ENCODE results near the gene SIRT3.
"Not testable (repeated sequence)": the region's sequence is repeated elsewhere in the genome, so short reads cannot be mapped to it uniquely, and the experiment has no call there.

The SIRT3 gene

DNA sequence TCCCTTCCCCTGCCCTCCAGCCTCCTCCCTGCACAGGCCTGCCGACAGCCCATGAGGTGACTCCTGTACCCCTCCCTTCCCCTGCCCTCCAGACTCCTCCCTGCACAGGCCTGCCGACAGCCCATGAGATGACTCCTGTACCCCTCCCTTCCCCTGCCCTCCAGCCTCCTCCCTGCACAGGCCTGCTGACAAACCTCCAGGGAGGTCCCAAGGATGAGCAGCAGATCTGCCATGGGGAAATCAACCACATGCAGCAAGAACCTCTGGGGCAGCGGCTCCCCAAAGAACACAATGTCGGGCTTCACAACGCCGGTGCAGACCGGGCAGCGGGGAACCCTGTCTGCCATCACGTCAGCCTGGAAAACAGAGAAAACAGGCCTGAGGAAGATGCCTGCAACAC lies 12.3 kb downstream of the SIRT3 start:
- H3K4me3 ChIP-seq (ENCODE audit: low read length): no peak overlapping the region
- no CpG with 5 or more reads among the region's 9 CpGs for WGBS (ENCODE audit: insufficient coverage, insufficient read length)
- H3K36me3 ChIP-seq (ENCODE audit: control insufficient read depth, insufficient read depth, low read length): peaks cover 11% of the 10 kb centered on the region; the same call in 1 of the 2 replicates
- H3K27me3 ChIP-seq (ENCODE audit: control insufficient read depth, insufficient read depth, low read length): no peaks in the 10 kb centered on the region
- H3K27ac ChIP-seq (ENCODE audit: low read length): no peak overlapping the region
- no peak for DNase-seq (ENCODE audit: low read depth, low spot score)
- H3K4me1 ChIP-seq (ENCODE audit: control insufficient read depth, insufficient read depth, low read length): no peaks in the 10 kb centered on the region
- no peaks in the 10 kb centered on the region for H3K9me3 ChIP-seq (ENCODE audit: control insufficient read depth, insufficient read depth, low read length)

DNA sequence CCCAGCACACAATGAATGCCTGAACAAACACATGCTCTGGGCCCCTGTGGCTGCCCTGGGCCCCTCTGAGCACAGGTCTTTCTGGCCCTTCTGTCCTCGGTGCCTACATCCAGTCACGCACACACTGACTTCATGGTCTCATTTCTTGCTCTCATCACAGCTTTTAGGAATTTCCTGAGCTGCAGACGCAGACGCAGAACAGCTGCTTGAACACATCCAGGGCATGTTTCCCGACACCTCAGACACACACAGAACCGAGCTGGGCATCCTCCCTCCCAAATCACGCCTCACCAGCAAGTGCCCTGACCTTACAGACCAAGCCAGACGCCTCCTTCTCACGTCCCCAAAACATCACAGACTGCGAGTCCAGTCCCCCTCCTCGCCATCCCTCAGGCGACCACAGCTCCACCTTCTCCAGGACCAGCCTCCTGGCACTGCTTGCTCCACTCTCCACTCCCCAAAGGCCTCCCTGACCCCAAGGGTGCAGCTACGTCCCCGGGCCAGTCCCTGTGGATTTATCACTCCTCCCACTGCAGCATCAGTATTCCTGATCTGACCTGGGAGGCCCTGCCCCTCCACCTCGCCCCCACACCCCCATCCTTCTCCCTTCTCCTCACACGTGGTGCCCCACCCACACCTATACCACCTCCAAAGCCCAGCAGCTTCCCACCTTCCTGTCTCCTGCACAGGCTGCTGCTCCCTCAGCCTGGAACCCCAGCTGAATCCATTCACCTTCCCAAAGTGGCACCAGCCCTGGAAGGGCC lies 12.9 kb downstream of the SIRT3 start:
- Histone ChIP-seq H3K4me3 (ENCODE audit: low read length) (no peak overlapping the region), H3K36me3 (ENCODE audit: control insufficient read depth, insufficient read depth, low read length) (peaks cover 11% of the 10 kb centered on the region; the same call in 1 of the 2 replicates), H3K27ac (ENCODE audit: low read length) (no peak overlapping the region), H3K27me3 (ENCODE audit: control insufficient read depth, insufficient read depth, low read length) (no peaks in the 10 kb centered on the region), H3K9me3 (ENCODE audit: control insufficient read depth, insufficient read depth, low read length) (no peaks in the 10 kb centered on the region), H3K4me1 (ENCODE audit: control insufficient read depth, insufficient read depth, low read length) (no peaks in the 10 kb centered on the region)
- WGBS (ENCODE audit: insufficient coverage, insufficient read length): no CpG with 5 or more reads among the region's 16 CpGs
- DNase-seq (ENCODE audit: low read depth, low spot score): no peak

DNA sequence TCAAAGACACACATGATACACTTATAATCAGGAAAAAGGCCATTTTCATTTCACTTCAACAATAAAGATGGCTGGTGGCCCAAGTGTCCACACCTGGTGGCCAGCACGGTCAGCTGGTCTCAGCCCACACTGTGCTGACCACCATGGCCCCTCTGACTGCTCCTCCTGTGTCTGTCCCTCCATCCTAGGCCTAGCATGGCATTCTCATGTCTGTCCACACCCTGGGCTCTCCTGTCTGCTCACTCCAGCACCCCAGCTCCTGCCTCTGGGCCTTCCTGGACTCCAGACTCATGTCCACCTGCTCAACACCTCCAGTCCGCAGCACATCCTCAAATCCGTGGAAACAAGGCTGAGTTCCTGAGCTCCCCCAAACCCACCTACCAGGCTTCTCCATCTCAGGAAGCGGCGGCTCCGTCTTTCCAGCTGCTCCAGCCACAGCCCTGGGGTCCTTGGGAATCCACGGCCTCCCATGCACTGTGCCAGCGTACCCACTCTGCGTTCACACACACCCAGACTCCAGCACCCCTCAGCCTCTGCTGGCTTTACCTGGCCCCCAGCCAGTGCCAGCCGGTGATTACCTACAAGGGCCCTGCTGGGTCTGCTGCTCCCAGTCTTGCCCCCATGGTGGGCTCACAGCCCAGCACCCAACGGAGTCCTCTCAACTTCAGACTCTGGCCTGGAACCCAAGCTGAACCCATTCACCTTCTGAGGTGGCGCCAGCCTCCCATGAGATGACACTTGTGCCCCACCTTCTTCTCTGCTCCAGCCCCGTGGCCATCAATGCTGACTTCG lies 13.9 kb downstream of the SIRT3 start:
- Histone ChIP-seq H3K9me3 (ENCODE audit: control insufficient read depth, insufficient read depth, low read length) (no peaks in the 10 kb centered on the region), H3K4me3 (ENCODE audit: low read length) (no peak overlapping the region), H3K27ac (ENCODE audit: low read length) (no peak overlapping the region), H3K27me3 (ENCODE audit: control insufficient read depth, insufficient read depth, low read length) (no peaks in the 10 kb centered on the region), H3K36me3 (ENCODE audit: control insufficient read depth, insufficient read depth, low read length) (peaks cover 11% of the 10 kb centered on the region; the same call in 1 of the 2 replicates), H3K4me1 (ENCODE audit: control insufficient read depth, insufficient read depth, low read length) (no peaks in the 10 kb centered on the region)
- WGBS (ENCODE audit: insufficient coverage, insufficient read length): no CpG with 5 or more reads among the region's 14 CpGs
- no peak for DNase-seq (ENCODE audit: low read depth, low spot score)

DNA sequence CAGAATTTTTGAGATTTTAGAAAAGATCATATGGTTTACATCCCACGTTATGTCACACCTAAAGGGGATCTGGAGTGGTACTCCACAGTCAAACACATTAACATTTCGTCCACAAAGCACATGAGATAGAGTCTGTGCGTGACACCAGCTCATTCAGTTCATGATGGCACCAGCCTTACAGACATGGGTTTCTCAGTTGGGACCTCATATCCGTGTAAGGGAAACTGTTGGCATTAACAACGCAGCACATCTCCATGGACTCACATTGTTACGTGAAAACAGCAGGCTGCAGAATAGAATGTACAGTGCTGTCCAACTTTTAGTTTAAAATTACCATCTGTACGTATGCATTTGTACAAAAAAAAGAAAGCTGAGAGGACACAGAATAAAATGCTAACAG lies 14.6 kb downstream of the SIRT3 start:
- H3K36me3 ChIP-seq (ENCODE audit: control insufficient read depth, insufficient read depth, low read length): peaks cover 11% of the 10 kb centered on the region; the same call in 1 of the 2 replicates
- WGBS (ENCODE audit: insufficient coverage, insufficient read length): no CpG with 5 or more reads among the region's 7 CpGs
- DNase-seq (ENCODE audit: low read depth, low spot score): no peak
- no peaks in the 10 kb centered on the region for H3K4me1 ChIP-seq (ENCODE audit: control insufficient read depth, insufficient read depth, low read length)
- no peaks in the 10 kb centered on the region for H3K27me3 ChIP-seq (ENCODE audit: control insufficient read depth, insufficient read depth, low read length)
- no peak overlapping the region for H3K27ac ChIP-seq (ENCODE audit: low read length)
- H3K9me3 ChIP-seq (ENCODE audit: control insufficient read depth, insufficient read depth, low read length): no peaks in the 10 kb centered on the region
- no peak overlapping the region for H3K4me3 ChIP-seq (ENCODE audit: low read length)

DNA sequence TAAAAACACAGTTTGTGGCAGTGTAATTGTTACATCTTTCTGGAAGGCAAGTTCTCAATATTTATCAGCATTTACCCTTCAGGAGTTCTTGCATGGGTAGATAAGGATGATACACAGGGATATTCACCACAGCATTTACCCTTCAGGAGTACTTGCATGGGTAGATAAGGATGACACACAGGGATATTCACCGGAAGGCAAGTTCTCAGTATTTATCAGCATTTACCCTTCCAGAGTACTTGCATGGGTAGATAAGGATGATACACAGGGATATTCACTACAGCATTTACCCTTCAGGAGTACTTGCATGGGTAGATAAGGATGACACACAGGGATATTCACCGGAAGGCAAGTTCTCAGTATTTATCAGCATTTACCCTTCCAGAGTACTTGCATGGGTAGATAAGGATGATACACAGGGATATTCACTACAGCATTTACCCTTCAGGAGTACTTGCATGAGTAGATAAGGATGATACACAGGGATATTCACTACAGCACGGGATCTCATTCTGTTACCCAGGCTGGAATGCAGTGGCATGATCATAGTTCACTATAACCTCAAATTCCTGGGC lies 15.4 kb downstream of the SIRT3 start:
- peaks cover 11% of the 10 kb centered on the region; the same call in 1 of the 2 replicates for H3K36me3 ChIP-seq (ENCODE audit: control insufficient read depth, insufficient read depth, low read length)
- H3K27ac ChIP-seq (ENCODE audit: low read length); H3K27me3 ChIP-seq (ENCODE audit: control insufficient read depth, insufficient read depth, low read length); H3K4me3 ChIP-seq (ENCODE audit: low read length); H3K4me1 ChIP-seq (ENCODE audit: control insufficient read depth, insufficient read depth, low read length); DNase-seq (ENCODE audit: low read depth, low spot score); H3K9me3 ChIP-seq (ENCODE audit: control insufficient read depth, insufficient read depth, low read length): not testable (repeated sequence)
- WGBS (ENCODE audit: insufficient coverage, insufficient read length): no CpG with 5 or more reads among the region's 3 CpGs

DNA sequence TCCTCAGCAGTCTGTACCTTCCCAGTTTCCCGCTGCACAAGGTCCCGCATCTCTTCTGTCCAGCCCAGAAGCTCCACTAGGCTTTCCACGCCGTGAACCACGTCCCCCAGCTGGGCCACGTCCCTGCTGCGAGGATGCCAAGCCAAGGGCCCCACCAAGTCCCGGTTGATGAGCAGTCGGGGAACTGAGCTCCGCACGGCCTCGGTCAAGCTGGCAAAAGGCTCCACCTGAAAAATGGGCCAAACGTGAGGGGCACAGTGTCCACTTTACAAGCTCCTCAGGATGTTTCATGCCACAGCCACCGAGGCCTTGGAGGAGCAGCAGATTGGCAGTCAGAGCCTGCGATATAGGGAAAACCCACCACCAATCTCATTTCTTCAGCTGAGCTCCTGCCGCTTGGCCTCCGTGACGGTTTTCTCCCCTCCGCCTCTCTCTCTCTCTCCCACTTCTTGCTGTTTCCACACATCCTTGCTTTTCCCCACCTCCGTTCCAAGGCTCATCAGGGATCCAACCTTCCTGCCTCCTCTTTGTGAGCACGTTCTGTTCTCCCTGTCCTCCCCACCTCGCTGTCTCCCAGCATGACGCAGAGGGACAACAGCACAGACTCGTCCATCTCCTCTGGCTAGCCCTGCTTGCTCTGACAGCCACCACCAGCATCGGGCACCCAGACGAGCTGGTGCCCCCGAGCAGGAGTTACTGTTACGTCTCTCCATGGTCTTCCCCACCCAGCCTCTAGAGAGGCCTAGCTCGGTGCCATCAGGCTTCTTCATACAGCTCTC lies 17.1 kb downstream of the SIRT3 start:
- DNase-seq (ENCODE audit: low read depth, low spot score): no peak
- H3K27me3 ChIP-seq (ENCODE audit: control insufficient read depth, insufficient read depth, low read length): no peaks in the 10 kb centered on the region
- H3K4me3 ChIP-seq (ENCODE audit: low read length): no peak overlapping the region
- H3K36me3 ChIP-seq (ENCODE audit: control insufficient read depth, insufficient read depth, low read length): peaks cover 18% of the 10 kb centered on the region; the same call in 1 of the 2 replicates
- H3K4me1 ChIP-seq (ENCODE audit: control insufficient read depth, insufficient read depth, low read length): no peaks in the 10 kb centered on the region
- WGBS (ENCODE audit: insufficient coverage, insufficient read length): no CpG with 5 or more reads among the region's 29 CpGs
- H3K27ac ChIP-seq (ENCODE audit: low read length): no peak overlapping the region
- no peaks in the 10 kb centered on the region for H3K9me3 ChIP-seq (ENCODE audit: control insufficient read depth, insufficient read depth, low read length)

DNA sequence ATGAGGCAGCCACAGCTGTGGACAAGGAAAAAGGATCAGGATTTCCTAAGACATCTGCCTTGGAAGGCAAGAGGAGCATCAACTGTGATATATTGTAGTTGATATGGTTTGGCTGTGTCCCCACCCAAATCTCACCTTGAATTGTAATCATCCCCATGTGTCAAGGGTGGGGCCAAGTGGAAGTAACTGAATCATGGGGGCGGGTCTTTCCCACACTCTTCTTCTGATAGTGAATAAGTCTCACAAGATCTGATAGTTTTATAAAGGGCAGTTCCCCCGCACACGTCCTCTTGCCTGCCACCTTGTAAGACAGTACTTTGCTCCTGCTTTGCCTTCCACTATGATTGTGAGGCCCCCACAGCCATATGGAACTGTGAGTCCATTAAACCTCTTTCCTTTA lies 18.4 kb downstream of the SIRT3 start:
- Histone ChIP-seq H3K4me1 (ENCODE audit: control insufficient read depth, insufficient read depth, low read length) (no peaks in the 10 kb centered on the region), H3K36me3 (ENCODE audit: control insufficient read depth, insufficient read depth, low read length) (peaks cover 22% of the 10 kb centered on the region), H3K27me3 (ENCODE audit: control insufficient read depth, insufficient read depth, low read length) (no peaks in the 10 kb centered on the region), H3K4me3 (ENCODE audit: low read length) (no peak overlapping the region), H3K27ac (ENCODE audit: low read length) (no peak overlapping the region), H3K9me3 (ENCODE audit: control insufficient read depth, insufficient read depth, low read length) (no peaks in the 10 kb centered on the region)
- DNase-seq (ENCODE audit: low read depth, low spot score): no peak
- no CpG with 5 or more reads among the region's 3 CpGs for WGBS (ENCODE audit: insufficient coverage, insufficient read length)

DNA sequence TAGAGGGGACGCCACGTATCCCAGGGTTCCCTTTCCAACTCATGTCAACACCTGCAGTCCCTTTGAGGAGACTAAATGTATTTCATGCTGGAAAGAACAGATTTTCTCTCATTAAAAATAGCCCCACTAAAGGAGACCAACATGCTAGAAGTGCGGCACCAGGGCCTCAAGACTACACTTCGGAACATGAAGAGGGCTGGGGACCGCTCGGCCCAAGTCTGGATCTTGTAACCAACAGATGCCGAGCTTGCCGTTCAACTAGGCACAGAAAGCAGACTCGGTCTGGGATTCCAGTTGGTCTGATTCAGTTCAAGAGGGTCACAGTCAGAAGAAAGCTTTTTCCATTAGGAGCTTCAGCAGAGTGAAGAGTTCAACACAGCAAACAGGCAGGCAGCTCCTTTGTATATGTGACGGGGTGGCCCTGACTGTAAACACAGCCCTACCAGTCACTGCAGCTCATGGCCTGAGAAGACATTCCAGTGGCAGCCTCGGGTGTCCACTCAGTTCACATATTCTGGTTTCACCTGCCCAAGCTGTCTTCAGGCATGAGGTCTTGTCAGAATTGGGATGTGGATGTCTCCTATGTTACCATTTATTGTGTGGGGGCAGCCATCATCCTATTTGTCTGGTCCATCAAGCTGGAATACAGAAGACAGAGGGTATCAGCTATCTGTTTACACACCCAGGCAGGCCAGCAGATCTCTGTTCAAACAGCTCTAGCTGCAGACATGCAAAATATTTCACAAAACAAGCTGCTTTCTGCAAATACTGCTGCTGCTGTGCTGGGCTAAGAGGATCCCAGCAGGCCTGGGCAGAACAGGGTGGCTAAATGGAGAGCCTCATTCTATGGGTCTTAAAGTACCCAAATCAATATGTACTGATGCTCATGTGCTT lies 19.8 kb downstream of the SIRT3 start:
- no CpG with 5 or more reads among the region's 11 CpGs for WGBS (ENCODE audit: insufficient coverage, insufficient read length)
- Histone ChIP-seq H3K27ac (ENCODE audit: low read length) (no peak overlapping the region), H3K27me3 (ENCODE audit: control insufficient read depth, insufficient read depth, low read length) (no peaks in the 10 kb centered on the region), H3K4me3 (ENCODE audit: low read length) (no peak overlapping the region), H3K36me3 (ENCODE audit: control insufficient read depth, insufficient read depth, low read length) (peaks cover 27% of the 10 kb centered on the region), H3K4me1 (ENCODE audit: control insufficient read depth, insufficient read depth, low read length) (no peaks in the 10 kb centered on the region), H3K9me3 (ENCODE audit: control insufficient read depth, insufficient read depth, low read length) (no peaks in the 10 kb centered on the region)
- DNase-seq (ENCODE audit: low read depth, low spot score): no peak

DNA sequence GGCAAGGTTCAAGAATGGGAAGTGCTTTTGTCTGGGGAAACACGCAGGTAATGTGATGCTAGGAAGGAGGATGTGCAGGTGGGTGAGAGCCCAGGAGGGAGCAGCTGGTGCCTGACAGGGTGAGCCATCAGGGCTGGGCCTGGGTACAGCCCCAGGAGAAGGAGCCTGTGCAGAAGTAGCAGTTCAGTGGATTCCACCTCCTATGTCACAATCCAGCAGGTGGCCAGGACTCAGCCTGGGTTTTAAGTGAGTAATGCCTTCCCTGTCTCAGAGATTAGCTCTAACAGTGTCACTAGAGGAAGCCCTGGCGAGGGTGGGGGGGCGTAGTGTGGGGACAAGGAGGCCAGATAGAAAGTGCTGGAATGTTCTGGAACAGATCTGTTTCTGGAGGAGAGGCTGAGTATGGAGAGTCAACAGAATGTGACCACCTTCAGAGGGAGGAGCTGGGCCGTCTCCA lies 20.5 kb downstream of the SIRT3 start:
- no CpG with 5 or more reads among the region's 4 CpGs for WGBS (ENCODE audit: insufficient coverage, insufficient read length)
- H3K27ac ChIP-seq (ENCODE audit: low read length): no peak overlapping the region
- no peaks in the 10 kb centered on the region for H3K9me3 ChIP-seq (ENCODE audit: control insufficient read depth, insufficient read depth, low read length)

More for the DNA sequence above, 20.5 kb downstream of the SIRT3 start:
- DNase-seq (ENCODE audit: low read depth, low spot score): no peak
- peaks cover 27% of the 10 kb centered on the region for H3K36me3 ChIP-seq (ENCODE audit: control insufficient read depth, insufficient read depth, low read length)
- no peak overlapping the region for H3K4me3 ChIP-seq (ENCODE audit: low read length)
- H3K27me3 ChIP-seq (ENCODE audit: control insufficient read depth, insufficient read depth, low read length): no peaks in the 10 kb centered on the region
- H3K4me1 ChIP-seq (ENCODE audit: control insufficient read depth, insufficient read depth, low read length): no peaks in the 10 kb centered on the region
